GM12878 (cell line): ENCODE data around the gene AMIGO2. TPM values are rescaled to one million over a fixed set of nuclear protein-coding genes. Genes with fewer than 3 reads are reported as not detected.

Experiments
- ATAC-seq: fragments of 200-7000 bp; cut with Tn5 transposase; 3 replicates; pipeline ENCODE4 v1.9.1; 2020; ENCODE audit warnings: mild to moderate bottlenecking, moderate library complexity
- BruUV-seq: library from RNA; stranded (reverse); fragments of 400-500 nt; replicated peaks from 2 replicates; lab custom pipeline; 2021; lab: Mats Ljungman, UMichigan
- CTCF ChIA-PET: fragments of 300-600 bp; sonication (Branson Sonifier 250); formaldehyde crosslinking; extraction: SDS; loops from one replicate; lab custom pipeline; 2021; ENCODE audit warnings: inconsistent platforms; lab: Yijun Ruan, JAX
- POLR2A ChIA-PET: fragments of 350-600 bp; formaldehyde crosslinking; extraction: SDS; loops from one replicate; lab custom pipeline; 2021; ENCODE audit warnings: inconsistent platforms; lab: Charles Lee
- RAD21 ChIA-PET: fragments of 300-600 bp; sonication (Branson Sonifier 250); formaldehyde crosslinking; loops from one replicate; lab custom pipeline; 2023; ENCODE audit warnings: antibody characterized with exemption; ENCODE audit not compliant: unreplicated experiment; lab: Charles Lee
- SMC1A ChIA-PET: fragments of 300-600 bp; sonication (Branson Sonifier 250); formaldehyde crosslinking; loops from one replicate; lab custom pipeline; 2023; ENCODE audit not compliant: unreplicated experiment, uncharacterized antibody; lab: Charles Lee
- DNase-seq: peaks from one replicate; pipeline ENCODE4 v3.0.0-alpha.2; 2011; ENCODE audit warnings: low read depth, low spot score
- FAIRE-seq: peaks from 3 replicates; lab custom pipeline; 2011; peaks lifted over from hg19 to GRCh38; lab: Jason Lieb, UNC
- H2AFZ ChIP-seq: 2 replicates; pipeline ENCODE4 v1.6.0; 2011; ENCODE audit warnings: low read depth, low read length, control low read depth; ENCODE audit not compliant: control insufficient read depth
- H3K27ac ChIP-seq: 2 replicates; pipeline ENCODE4 v1.5.1; 2011; ENCODE audit warnings: control low read depth; ENCODE audit not compliant: control insufficient read depth, insufficient read depth
- H3K27me3 ChIP-seq, 2 experiments: replicated peaks in 1 of 2; 2 replicates each; pipeline versions ENCODE4 v1.6.0 to v1.6.1; 2011; ENCODE audit warnings: low read length in 1 of 2; ENCODE audit not compliant: control insufficient read depth in 2 of 2, insufficient read depth in 2 of 2
- H3K36me3 ChIP-seq, 2 experiments: 2 replicates each; pipeline ENCODE4 v1.5.1; 2011; ENCODE audit warnings: low read length in 1 of 2; ENCODE audit not compliant: control insufficient read depth in 2 of 2, insufficient read depth in 2 of 2
- H3K4me1 ChIP-seq: 2 replicates; pipeline ENCODE4 v1.6.1; 2011; ENCODE audit warnings: mild to moderate bottlenecking, low read length, moderate library complexity, mixed read lengths; ENCODE audit not compliant: control insufficient read depth, insufficient read depth
- H3K4me2 ChIP-seq: 2 replicates; pipeline ENCODE4 v1.6.0; 2011; ENCODE audit warnings: control low read depth; ENCODE audit not compliant: control insufficient read depth, insufficient read depth
- H3K4me3 ChIP-seq: fragments of 200-600 bp; sonication (generic); 2 replicates; pipeline ENCODE4 v1.5.1; 2016
- H3K79me2 ChIP-seq: 2 replicates; pipeline ENCODE4 v1.6.0; 2011; ENCODE audit warnings: low read length; ENCODE audit not compliant: control insufficient read depth, insufficient read depth
- H3K9ac ChIP-seq: 2 replicates; pipeline ENCODE4 v1.8.0; 2011; ENCODE audit warnings: low read length, control low read depth, mixed read lengths; ENCODE audit not compliant: control insufficient read depth, insufficient read depth
- H3K9me3 ChIP-seq: replicated peaks from 3 replicates; pipeline ENCODE4 v1.5.1; 2011; ENCODE audit warnings: mild to moderate bottlenecking, low read length; ENCODE audit not compliant: control insufficient read depth, insufficient read depth
- H4K20me1 ChIP-seq: 2 replicates; pipeline ENCODE4 v1.6.0; 2011; ENCODE audit not compliant: control insufficient read depth, insufficient read depth
- NFIC ChIP-seq: IDR thresholded peaks from 2 replicates; pipeline ENCODE4 v1.6.1; 2012; ENCODE audit warnings: low read depth, mild to moderate bottlenecking, inconsistent platforms, low read length, moderate library complexity
- NFYA ChIP-seq: IDR thresholded peaks from 2 replicates; pipeline ENCODE4 v1.6.1; 2011; ENCODE audit warnings: low read depth, mild to moderate bottlenecking, low read length, improper control_type of control experiment, borderline replicate concordance
- NFYB ChIP-seq: IDR thresholded peaks from 2 replicates; pipeline ENCODE4 v1.6.1; 2011; ENCODE audit warnings: low read depth, mild to moderate bottlenecking, low read length, improper control_type of control experiment, moderate library complexity; ENCODE audit not compliant: insufficient read depth
- PAX5 ChIP-seq: IDR thresholded peaks from 2 replicates; pipeline ENCODE4 v1.6.1; 2011; ENCODE audit warnings: low read depth, low read length, borderline replicate concordance
- POU2F2 ChIP-seq: IDR thresholded peaks from 3 replicates; pipeline ENCODE4 v1.6.1; 2011; ENCODE audit warnings: low read depth, mild to moderate bottlenecking, low read length, borderline replicate concordance
- RAD51 ChIP-seq: fragments of 450-650 bp; IDR thresholded peaks from 2 replicates; pipeline ENCODE4 v1.6.1; 2016; ENCODE audit warnings: moderate library complexity, mild to moderate bottlenecking, inconsistent platforms
- SIN3A ChIP-seq: IDR thresholded peaks from 2 replicates; pipeline ENCODE4 v1.6.1; 2012; ENCODE audit warnings: low read depth, low read length, improper control_type of control experiment
- SPI1 ChIP-seq: IDR thresholded peaks from 2 replicates; pipeline ENCODE4 v1.6.1; 2011; ENCODE audit warnings: low read depth, mild to moderate bottlenecking, low read length, moderate library complexity, borderline replicate concordance; ENCODE audit not compliant: insufficient read depth
- SREBF1 ChIP-seq: IDR thresholded peaks from 2 replicates; pipeline ENCODE4 v1.6.1; 2012; ENCODE audit warnings: mild to moderate bottlenecking, low read length
- SRF ChIP-seq, 2 experiments: IDR thresholded peaks; 2 replicates each; pipeline ENCODE4 v1.6.1; 2011; ENCODE audit warnings: low read depth in 2 of 2, low read length in 2 of 2, mild to moderate bottlenecking in 1 of 2, moderate library complexity in 1 of 2
- TCF3 ChIP-seq: IDR thresholded peaks from 2 replicates; pipeline ENCODE4 v1.6.1; 2012; ENCODE audit warnings: low read depth, mild to moderate bottlenecking, low read length, borderline replicate concordance; ENCODE audit not compliant: insufficient read depth
- TCF7 ChIP-seq: IDR thresholded peaks from 2 replicates; pipeline ENCODE4 v1.6.1; 2014; ENCODE audit warnings: antibody characterized with exemption, borderline replicate concordance
- ZNF207 ChIP-seq: fragments of 450-650 bp; IDR thresholded peaks from 2 replicates; pipeline ENCODE4 v1.6.1; 2014; ENCODE audit warnings: antibody characterized with exemption, mild to moderate bottlenecking, borderline replicate concordance
- WGBS: methylation state at CpG from one replicate; pipeline ENCODE4 v1.1.6; 2016; ENCODE audit warnings: low lambda C conversion rate; ENCODE audit not compliant: insufficient replicate concordance, insufficient coverage; ENCODE audit errors: missing lambda C conversion rate; 5-methylcytosine and 5-hydroxymethylcytosine counted together
- in situ Hi-C: fragments of 300-500 bp; cut with MboI; formaldehyde crosslinking; loops from 9 replicates; pipeline ENCODE4 v1.14.3; 2018; ENCODE audit warnings: mixed read lengths
- intact Hi-C: fragments of 100-400 bp; cut with micrococcal nuclease; formaldehyde crosslinking; loops from one replicate; pipeline ENCODE4 v1.14.2; 2022; ENCODE audit not compliant: unreplicated experiment
- polyA plus RNA-seq, 11 experiments: library from polyadenylated mRNA; depleted of rRNA in 4 of 11; unstranded in 6 of 11; stranded (reverse) in 5 of 11; fragments of >200 nt; fragmentation: Nextera tagmentation in 4 of 11; fragmentation: Illumina TruSeq in 1 of 11; extraction: Ambion mirVana in 4 of 11; extraction: Trizol in 1 of 11; gene quantifications; 1 replicate in 1 of 11; 2 replicates in 10 of 11; pipeline versions ENCODE4 v1.2.1 to v1.2.3, GENCODE V29; 2011 to 2016; ENCODE audit warnings: inconsistent platforms in 2 of 11, missing spikeins in 2 of 11, low read depth in 1 of 11
- total RNA-seq, 4 experiments: library from RNA; depleted of rRNA in 3 of 4; stranded (reverse); fragments of >200 nt in 3 of 4; fragmentation: Illumina TruSeq in 1 of 4; extraction: Trizol in 1 of 4; gene quantifications; 2 replicates each; pipeline versions ENCODE4 v1.2.1 to v1.2.3, GENCODE V29; 2013 to 2021
- TF ChIP-seq, protein P1 (sequence below): IDR thresholded peaks from 2 replicates; pipeline ENCODE4 v1.6.1; 2011; ENCODE audit warnings: borderline replicate concordance, low read depth, mild to moderate bottlenecking, moderate library complexity, mixed read lengths, low read length; ENCODE audit not compliant: insufficient read depth; ENCODE audit errors: extremely low read length
- TF ChIP-seq, protein P2 (sequence below): fragments of 450-650 bp; IDR thresholded peaks from 2 replicates; pipeline ENCODE4 v1.6.1; 2016; ENCODE audit warnings: mild to moderate bottlenecking
- TF ChIP-seq, protein P3 (sequence below): fragments of 450-650 bp; formaldehyde crosslinking; IDR thresholded peaks from 2 replicates; pipeline ENCODE4 v1.5.0; 2022; ENCODE audit warnings: mild to moderate bottlenecking, missing genetic modification characterization

The AMIGO2 gene
- total and polyA plus RNA-seq, 10 of the 15 experiments (the other 5 are each of a cell fraction or from before 2014, with no cell fraction given): 0.03 to 0.15 (median 0.11) TPM; not detected in 7

DNA sequence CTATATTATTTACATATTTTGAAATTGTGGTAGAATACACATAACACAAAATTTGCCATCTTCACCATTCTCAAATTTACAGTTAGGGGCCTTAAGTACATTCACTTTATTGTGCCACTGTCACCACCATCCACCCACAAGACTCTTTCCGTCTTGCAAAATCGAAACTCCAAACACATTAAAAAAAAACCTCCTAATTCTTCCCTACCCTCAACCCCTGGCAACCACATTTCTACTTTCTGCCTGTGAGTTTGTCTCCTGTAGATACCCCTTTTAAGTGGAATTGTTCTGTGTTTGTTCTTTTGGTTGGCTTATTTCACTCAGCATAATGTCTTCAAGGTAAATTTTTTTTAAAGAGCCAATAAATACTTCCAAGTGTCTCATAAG lies 31.6 kb upstream of the AMIGO2 start (continued):
- TF ChIP-seq, protein P1, sequence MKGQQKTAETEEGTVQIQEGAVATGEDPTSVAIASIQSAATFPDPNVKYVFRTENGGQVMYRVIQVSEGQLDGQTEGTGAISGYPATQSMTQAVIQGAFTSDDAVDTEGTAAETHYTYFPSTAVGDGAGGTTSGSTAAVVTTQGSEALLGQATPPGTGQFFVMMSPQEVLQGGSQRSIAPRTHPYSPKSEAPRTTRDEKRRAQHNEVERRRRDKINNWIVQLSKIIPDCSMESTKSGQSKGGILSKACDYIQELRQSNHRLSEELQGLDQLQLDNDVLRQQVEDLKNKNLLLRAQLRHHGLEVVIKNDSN: no peak
- TF ChIP-seq ZNF207 (no peak), NFYA (no peak), POU2F2 (no peak)
- TF ChIP-seq, protein P2, sequence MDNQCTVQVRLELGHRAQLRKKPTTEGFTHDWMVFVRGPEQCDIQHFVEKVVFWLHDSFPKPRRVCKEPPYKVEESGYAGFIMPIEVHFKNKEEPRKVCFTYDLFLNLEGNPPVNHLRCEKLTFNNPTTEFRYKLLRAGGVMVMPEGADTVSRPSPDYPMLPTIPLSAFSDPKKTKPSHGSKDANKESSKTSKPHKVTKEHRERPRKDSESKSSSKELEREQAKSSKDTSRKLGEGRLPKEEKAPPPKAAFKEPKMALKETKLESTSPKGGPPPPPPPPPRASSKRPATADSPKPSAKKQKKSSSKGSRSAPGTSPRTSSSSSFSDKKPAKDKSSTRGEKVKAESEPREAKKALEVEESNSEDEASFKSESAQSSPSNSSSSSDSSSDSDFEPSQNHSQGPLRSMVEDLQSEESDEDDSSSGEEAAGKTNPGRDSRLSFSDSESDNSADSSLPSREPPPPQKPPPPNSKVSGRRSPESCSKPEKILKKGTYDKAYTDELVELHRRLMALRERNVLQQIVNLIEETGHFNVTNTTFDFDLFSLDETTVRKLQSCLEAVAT: no peak
- TF ChIP-seq, all 136 proteins: peak for 0

DNA sequence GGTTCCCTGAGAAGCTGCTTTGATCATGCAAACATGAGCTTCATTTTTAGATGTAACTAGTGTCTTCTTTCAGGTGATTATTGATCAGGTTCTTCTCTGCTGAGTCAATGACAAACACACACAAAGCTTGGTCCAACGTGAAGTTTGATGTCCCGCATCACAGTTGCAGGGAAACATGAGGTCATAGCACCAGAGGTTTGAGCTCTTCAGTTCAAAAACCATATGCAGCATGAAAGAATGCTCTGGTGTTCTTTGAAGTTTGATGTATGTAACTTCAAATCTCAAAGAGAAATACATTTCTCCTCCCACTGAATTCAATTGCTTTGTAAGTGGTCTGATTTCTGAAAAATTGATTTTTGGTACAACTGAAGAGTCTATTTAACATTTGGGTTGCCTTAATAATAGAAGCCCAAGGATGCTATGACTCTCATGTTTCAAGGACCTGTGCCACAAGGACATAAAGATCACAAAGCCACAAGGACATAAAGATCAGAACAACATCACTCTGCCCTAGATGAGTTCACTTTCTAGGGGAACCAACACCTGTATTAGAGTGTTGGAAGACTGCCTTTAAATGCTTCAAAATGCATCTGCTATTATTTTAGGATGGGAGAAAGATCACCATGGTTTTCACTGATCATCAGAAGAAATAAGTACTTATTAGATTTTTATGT lies 31.1 kb upstream of the AMIGO2 start:
- TF ChIP-seq, protein P3, sequence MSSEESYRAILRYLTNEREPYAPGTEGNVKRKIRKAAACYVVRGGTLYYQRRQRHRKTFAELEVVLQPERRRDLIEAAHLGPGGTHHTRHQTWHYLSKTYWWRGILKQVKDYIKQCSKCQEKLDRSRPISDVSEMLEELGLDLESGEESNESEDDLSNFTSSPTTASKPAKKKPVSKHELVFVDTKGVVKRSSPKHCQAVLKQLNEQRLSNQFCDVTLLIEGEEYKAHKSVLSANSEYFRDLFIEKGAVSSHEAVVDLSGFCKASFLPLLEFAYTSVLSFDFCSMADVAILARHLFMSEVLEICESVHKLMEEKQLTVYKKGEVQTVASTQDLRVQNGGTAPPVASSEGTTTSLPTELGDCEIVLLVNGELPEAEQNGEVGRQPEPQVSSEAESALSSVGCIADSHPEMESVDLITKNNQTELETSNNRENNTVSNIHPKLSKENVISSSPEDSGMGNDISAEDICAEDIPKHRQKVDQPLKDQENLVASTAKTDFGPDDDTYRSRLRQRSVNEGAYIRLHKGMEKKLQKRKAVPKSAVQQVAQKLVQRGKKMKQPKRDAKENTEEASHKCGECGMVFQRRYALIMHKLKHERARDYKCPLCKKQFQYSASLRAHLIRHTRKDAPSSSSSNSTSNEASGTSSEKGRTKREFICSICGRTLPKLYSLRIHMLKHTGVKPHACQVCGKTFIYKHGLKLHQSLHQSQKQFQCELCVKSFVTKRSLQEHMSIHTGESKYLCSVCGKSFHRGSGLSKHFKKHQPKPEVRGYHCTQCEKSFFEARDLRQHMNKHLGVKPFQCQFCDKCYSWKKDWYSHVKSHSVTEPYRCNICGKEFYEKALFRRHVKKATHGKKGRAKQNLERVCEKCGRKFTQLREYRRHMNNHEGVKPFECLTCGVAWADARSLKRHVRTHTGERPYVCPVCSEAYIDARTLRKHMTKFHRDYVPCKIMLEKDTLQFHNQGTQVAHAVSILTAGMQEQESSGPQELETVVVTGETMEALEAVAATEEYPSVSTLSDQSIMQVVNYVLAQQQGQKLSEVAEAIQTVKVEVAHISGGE (CRISPR knock-in tag): no peak
- TF ChIP-seq SPI1: no peak
- TF ChIP-seq RAD51: no peak
- no peak for TF ChIP-seq NFIC
- no peak for TF ChIP-seq POU2F2
- TF ChIP-seq SREBF1: no peak
- TF ChIP-seq TCF3: no peak
- no peak for TF ChIP-seq TCF7
- no peak for TF ChIP-seq PAX5
- no peak for TF ChIP-seq NFYB
- no peak for TF ChIP-seq SRF (IDR thresholded peaks at IDR 0.05; ENCODE audit: low read depth in 2 of 2, low read length in 2 of 2)
- TF ChIP-seq SIN3A: no peak
- 50% methylated on average over 2 of the region's 2 CpGs for WGBS
- ATAC-seq: no peak
- no peak overlapping the region for H2AFZ ChIP-seq
- no peaks in the 10 kb centered on the region for H3K4me1 ChIP-seq
- in situ Hi-C loops (no loop called here), intact Hi-C loops (no loop called here)
- CTCF ChIA-PET: interaction anchor here (1.5 kb wide), 1 partner anchor 200 kb away, joined by 3 read pairs; no protein-coding TSS in a partner anchor
- H3K79me2 ChIP-seq: no peaks in the 10 kb centered on the region
- no peak overlapping the region for H3K4me2 ChIP-seq
- RAD21 ChIA-PET: no interaction called here
- H3K9me3 ChIP-seq: no peaks in the 10 kb centered on the region
- no peak overlapping the region for H3K9ac ChIP-seq
- H3K4me3 ChIP-seq: no peak overlapping the region
- SMC1A ChIA-PET: no interaction called here
- DNase-seq: no peak
- H4K20me1 ChIP-seq: no peaks in the 10 kb centered on the region
- no peaks in the 10 kb centered on the region for H3K36me3 ChIP-seq
- FAIRE-seq: no peak
- peaks cover 0 to 2% of the 10 kb centered on the region in 2 experiments; a peak in 2 of 4 replicates for H3K27me3 ChIP-seq
- H3K27ac ChIP-seq: no peak overlapping the region
- POLR2A ChIA-PET: no interaction called here
- BruUV-seq: no TSS peak
